Stimulated activated CD8-positive, alpha-beta memory T cell treated with anti-CD3 and anti-CD28 coated beads, Interleukin-4, amount 100 ng/mL, for 4 hours (primary cell): Measurements from ENCODE around the gene ZNF23.

Experiments used
- DNase-seq, 2 donors: peaks; one replicate each; pipeline ENCODE4 v3.0.0-alpha.2; 2020; ENCODE audit warnings: low read depth in 2 of 2, low spot score in 1 of 2

ZNF23 gene

DNA sequence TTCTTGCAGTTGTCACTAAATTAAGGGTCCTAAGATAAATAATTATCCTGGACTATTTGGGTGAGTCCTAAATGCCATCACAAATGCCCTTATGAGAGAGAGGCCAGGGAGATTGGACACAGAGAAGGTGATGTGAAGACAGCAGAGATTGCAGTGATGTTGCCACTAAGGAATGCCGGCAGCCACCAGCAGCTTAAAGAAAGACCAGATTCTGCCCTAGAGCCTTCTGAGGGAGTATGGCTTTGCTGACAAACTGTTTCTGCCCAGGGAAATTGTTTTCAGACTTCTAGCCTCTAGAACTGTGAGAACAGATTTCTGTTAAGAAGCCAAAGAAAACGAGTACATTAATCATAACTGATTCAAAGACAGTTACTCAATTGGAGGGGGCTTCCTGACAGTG lies 10.0 kb upstream of the ZNF23 start:
- no peak for DNase-seq

DNA sequence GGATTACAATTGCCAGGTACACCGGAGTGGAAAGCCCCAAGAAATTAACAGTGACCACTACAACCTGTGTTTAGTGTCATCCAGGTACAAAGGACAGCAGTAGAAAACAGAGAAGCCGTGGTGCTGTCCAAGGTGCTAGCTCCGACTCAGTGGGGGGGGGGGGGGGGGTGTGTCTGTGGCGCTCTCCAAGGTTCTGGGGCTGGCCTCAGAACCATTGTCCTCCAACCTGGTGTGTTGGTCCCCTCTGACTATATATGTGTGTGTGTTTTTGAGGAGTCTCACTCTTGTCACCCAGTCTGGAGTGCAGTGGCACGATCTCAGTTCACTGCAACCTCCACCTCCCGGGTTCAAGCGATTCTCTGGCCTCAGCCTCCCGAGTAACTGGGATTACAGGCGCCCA lies 5.8 kb upstream of the ZNF23 start:
- DNase-seq: no peak

DNA sequence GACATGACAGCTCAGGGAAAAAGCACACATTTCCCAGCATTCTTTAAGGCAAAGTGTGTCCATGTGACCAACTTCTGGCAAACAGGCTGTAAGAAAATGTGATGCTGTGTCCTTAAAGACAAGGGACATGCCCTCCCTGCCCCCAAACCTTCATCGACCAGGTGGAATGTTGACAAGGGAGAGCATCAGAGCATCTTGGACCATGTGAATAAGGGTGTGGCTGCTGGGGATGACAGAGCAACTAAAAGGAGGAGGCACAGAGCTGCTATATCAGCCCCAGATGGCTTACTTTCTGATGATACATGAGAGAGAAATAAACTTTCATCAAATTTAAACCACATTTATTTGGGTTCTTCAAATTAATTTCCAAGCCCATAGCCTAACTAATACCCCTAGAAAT lies 2.2 kb upstream of the ZNF23 start:
- DNase-seq: no peak

DNA sequence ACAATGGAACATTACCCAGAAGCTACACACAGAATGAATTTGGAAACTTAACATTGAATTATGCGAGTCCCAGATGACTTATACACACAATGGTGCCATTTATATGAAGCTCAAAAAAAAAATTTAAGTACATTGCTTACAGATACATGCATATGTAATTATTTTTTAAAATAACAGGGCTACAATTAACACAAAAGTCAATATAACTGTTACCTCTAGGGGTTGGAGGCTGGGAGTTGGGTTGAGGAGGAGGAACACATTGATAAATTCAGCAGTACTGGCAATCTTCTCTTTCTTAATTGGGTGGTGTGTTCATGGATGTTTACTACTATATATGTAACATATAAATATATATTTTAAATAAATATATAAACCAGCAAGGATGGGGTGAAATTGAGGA lies 1.1 kb downstream of the ZNF23 start:
- no peak for DNase-seq

DNA sequence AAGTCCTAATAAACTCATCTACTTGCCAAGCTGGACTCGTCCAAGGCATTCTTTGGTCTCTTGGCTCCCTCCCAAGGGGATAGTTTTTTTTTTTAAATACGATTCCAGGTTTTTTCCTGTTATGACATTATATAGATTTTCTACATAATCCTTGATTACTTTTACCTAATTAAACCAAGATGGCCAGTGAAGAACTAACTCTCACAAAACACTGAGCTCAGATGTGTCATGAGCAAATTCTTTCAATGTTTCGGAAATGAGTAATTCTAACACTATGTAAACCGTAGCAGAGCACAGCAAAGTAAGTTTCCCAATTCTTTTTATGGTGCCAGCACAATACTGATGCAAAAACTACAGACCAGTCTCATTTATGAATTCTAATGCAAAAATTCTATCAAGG lies 1.8 kb downstream of the ZNF23 start:
- DNase-seq: no peak

DNA sequence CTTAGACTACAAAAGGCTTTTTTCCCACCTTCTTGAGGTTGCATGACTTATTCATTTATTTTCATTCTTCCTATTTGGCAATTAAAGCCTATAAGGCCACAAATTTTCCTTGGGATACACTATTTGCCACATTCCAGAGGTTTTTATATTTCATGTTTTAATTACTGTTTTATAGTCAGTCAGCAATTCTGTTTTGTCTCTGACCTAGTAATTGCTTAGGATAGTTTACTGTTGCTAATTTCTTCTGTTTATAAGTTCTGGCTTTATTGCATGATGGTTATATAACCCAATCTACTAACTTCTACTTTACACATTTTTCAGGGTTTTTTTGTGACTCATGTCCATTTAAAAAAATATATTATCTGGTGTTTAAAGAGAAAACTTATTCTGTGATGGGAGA lies 2.5 kb downstream of the ZNF23 start:
- no peak for DNase-seq

DNA sequence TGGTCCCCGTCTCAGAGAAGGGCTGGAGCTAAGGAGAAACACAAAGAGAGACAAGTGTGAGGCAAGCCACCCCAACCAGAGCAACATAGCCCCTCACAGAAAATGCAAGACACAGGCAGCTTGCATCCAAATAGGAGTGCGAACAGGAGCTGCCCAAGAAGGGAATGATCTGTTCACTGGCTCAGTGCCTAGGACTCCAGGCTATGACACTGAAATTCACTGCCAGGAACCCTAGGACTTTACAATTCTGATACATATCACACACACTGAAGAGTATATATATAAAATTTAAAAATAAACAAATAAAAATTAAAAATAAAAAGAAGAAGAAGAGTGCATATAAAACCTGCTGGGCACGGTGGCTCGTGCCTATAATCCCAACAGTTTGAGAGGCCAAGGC lies 5.2 kb downstream of the ZNF23 start:
- DNase-seq: no peak

DNA sequence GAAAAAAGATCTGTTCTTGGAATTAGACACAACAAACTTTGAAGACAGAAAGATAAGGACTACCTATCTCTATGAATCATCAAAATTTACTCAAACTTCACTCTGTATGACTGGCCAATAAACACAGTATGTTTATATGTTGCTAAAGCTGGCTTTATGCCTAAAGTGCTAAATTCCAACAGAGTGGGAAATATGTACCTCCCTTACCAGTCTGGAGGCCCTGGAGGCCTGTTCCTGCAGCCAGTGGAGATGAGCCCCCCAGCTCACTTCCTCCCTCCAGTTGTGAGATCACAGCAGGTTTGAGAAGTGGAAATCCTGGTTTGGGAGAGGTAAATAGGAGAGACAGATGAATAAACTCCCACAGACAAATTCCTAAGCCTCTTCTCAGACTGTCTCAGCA lies 9.0 kb downstream of the ZNF23 start:
- DNase-seq: no peak

DNA sequence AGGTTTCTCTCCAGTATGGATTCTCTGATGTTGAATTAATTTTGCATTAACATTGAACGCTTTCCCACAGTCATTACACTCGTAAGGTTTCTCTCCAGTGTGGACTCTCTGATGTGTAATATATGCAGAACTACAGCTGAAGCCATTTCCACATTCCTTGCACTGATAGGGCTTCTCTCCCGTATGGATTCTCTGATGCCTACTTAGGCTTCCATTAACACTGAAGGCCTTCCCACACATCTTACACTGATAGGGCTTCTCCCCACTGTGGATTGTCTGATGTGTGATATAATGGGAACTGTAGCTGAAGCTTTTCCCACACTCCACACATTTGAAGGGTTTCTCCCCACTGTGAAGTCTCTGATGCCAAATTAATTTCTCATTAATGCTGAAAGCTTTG lies 13.0 kb downstream of the ZNF23 start:
- no peak for DNase-seq

DNA sequence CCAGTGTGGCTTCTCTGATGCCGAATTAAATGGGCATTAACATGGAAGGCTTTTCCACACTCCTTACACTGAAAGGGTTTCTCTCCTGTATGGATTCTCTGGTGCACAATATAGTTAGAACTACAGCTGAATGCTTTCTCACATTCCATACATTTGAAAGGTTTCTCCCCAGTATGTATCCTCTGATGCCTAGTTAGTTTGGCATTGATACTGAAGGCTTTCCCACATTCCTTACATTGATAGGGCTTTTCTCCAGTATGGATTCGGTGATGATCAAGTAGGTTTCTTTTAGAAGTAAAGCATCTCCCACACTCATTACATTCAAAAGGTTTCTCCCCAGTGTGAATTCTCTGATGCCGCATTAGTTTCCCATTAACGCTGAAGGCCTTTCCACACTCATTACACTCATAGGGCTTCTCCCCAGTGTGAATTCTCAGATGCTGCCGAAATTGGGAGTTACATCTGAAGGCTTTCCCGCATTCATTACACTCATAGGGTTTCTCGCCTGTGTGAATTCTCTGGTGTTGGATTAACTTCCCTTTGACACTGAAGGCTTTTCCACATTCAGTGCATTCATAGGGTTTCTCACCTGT lies 13.7 kb downstream of the ZNF23 start:
- no peak for DNase-seq

DNA sequence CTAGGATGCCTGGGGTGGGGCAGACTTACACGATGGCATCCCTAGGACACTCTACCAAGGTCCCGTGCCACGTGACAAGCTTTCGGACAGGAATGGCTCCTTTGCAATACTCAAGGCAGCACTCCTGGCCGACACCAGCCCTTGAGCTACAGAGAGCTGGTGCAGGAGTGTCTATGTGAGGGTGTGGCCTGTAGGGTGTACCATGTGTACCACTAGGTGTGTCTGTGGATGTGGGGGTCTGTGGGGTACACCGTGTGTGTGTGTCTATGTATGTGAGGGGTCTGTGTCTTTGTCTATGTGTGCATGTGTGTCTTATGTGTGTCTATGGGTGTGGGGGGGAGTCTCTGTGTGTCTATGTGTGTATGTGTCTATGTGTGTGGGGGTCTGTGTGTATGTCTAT lies 18.3 kb downstream of the ZNF23 start:
- no peak for DNase-seq

DNA sequence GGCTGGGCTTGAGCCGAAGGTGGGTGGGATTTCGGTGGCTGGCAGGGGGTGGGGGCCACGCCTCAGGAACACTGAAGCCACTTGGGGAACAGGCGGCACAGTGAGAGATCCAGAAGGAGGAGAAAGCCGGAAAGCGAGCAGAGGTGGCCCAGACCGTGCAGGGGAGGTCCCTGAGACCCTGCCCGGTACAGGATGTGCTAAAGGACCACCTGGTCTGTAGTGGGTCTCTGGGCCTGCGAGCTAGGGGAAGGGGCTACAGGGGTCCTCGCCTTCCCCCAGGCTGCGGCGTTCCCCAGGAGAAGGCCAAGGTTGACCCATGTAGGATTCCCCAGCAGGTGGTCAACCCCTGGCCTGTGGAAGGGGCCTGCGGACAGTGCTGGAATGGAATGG lies 20.0 kb downstream of the ZNF23 start, which contains the start of gene TLE7:
TSS of gene TLE7 (minus strand) at position 4 of the 390 bp plus-strand sequence. CDS start 8,730 bp downstream, outside the sequence.
- DNase-seq: no peak

DNA sequence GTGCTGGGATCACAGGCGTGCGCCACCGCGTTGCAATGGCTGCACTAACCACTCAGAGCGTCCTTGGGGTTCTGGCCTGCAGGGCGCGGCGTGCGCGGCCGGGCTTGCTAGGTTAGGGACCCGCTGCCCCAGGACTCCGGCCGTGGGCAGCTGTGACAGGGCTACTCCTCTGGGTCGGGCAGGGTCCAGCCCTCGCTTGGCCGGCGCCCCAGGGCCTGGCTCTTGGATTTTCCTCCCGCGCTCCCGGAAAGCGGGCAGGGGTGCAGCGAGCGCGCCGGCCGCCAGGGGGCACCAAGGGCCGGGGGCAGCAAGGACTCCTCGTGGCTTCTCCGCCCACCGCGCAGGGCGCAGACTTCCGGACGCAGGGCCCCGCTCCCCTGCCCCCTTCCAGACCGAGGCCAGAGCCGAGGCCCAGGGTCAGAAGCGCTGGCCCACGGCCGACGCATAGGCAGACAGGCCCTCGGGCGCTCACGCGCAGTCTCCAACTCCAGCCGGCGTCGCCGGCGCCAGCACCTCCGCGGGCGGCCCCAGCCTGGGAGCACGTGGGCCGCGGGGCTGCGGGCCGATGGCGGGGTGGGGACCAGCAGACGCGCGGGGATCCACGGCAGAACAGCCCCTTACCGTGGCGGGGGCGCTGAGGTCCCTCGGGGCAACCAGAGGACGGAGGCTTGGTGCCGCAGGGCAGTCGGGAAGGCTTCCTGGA lies 20.5 kb downstream of the ZNF23 start:
- DNase-seq: no peak

DNA sequence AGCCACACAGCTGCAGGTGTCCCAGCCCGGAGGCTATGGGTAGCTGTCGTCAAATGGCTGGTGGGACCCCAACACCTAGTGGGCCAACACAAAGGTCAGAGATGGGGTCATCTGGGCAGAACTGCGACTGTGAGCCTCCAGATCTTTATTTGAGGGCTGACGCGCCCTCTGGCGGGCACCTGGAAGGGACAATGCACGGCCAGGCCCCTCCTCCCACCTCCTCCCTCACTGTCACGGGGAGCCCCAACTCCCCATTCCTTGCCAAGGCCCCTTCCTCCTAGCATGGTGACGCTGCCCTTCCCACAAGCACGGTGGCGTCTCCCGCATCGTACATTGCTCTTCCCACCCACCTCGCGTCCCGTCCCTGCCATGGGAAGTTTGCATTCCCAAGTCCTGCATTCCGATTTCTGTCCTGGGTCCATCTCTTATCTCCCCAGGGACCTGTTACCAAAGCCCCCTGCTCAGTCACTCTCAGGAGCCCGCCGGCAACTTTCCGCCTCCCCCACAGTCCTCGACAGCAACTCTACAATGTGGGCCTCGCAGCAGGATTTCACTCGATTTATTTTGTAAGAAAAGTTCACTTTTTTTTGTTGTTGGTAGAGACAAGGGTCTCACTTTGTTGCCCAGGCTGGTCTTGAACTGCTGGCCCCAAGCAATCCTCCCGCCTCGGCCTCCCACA lies 21.2 kb downstream of the ZNF23 start:
- DNase-seq: no peak

DNA sequence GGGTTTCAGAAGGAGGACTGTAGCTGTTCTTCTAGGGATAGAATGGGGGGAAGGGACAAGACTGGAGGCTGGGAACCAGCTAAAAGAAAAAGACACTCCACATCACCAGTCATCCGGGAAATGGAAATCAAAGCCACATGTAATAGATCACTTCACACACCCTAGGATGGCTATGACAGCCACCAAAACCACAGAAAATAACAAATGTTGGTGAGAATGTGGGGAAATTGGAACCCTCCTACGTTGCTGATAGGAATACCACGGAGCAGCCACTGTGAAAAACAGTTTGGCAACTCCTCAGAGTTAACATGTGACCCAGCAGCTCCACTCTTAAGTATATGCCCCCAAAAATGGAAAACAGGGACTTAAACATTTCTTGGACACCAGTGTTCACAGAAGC lies 22.5 kb downstream of the ZNF23 start:
- DNase-seq: no peak

DNA sequence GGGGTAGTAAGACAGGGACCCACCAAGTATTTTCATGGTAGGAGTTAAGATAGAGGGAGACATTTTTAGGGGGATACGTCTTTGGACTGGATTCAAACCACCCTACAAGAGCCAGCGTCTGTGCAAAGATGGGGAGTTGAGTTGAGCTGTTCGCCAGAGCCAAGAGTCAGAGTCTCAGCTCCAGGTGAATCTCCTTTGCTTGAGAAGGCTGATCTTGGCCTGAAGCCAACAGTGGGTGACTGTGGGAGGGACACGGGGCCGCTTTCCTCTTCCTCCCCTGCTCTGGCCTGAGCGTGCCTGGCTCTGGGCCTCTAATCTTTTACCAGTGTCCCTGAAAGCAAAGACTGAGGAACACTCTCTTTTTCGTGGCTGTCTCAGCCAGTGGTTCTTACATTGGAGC lies 25.6 kb downstream of the ZNF23 start:
- DNase-seq: no peak

DNA sequence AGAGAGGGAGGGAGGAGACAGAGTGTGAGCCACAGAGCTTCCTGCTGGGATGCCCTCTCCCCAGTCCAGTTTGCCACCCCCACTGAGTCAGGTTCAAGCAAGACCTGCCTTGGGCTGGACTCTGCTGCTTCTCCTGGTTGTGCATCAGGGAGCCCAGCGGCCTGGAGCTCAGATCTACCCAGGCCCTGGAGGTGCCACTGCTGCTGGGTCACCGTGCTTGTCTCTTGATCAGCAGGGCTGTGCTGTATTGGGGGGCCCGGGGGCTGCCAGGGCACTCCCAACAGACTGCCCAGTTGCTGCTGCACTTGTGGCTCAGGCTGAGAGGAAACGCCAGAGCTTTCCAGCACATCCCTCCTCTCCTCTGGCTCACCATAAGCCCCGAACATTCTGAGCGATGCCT lies 29.1 kb downstream of the ZNF23 start:
- DNase-seq: no peak

DNA sequence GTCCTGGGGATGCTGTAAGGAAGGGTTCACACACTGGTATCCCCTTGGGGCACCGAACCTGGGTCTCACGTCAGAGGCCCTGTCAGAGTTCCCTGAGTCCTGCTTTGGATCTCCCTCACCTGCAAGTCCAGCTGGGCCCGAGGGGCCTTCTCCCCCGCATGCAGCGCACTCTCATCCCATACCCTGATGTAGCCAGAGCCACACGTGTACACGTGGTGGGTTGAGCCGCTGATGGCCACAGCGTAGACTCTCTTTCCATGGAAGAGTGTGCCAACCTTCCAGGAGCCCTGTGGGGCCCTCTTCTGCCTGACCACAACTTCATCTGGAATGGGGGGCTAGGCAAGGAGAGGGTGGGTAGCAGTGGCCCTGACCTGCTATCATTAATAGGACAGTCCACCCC lies 30.1 kb downstream of the ZNF23 start:
- DNase-seq: no peak

DNA sequence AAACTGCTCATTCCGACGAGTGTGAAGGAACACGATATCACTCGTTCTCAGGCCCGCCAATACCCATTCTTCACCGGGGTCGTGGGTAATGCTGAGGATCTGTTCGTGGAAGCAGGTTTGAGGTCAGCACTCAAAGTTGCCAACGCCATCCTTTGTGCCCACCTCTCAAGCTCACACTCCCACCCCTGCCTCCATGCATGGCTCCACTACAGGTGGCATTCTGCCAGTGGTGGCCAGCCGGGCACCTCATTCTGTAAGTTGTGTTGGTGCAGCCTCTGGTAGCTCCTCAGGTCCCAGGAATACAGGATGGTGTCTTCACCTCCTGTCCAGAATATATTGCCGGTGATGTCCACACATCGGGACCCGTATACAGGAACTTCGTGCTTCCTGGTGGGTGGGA lies 30.9 kb downstream of the ZNF23 start:
- no peak for DNase-seq

DNA sequence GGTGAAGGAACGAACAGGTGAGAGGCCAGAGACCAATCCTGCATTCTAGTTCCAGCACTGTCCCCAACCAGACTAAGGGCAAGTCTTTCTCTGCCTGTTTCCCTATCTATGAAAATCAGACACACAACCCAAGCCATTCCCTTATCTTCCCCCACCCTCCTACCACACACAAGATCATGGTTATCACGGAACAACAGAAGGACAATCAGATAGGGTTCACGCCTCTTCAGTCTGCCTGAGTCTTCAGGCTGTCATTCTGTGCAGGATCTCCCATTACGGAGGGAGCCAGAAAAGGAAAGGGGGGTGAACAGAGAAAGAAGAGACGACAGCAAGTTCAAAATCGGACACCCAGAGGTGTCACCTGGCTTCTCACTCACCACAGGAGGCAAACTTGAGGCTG lies 31.3 kb downstream of the ZNF23 start:
- no peak for DNase-seq

DNA sequence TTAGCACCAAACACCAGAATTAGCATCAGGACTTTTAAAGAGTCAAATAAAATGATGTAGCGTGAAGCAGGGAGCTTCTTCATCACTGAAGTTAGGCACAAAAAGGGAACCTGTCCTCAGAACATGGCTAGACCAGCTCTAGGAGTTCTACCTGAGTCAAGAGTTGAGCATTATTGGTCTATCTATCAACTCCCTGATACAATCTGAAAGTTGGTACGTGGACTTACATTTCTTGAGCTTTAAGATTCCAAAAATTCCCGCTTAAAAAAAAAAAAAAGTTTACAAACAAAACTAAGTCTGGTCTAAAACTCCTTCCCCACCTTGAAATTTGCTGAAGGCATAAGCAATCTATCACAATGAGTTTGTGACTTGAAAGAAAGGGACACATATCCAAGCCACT lies 32.5 kb downstream of the ZNF23 start:
- no peak for DNase-seq

DNA sequence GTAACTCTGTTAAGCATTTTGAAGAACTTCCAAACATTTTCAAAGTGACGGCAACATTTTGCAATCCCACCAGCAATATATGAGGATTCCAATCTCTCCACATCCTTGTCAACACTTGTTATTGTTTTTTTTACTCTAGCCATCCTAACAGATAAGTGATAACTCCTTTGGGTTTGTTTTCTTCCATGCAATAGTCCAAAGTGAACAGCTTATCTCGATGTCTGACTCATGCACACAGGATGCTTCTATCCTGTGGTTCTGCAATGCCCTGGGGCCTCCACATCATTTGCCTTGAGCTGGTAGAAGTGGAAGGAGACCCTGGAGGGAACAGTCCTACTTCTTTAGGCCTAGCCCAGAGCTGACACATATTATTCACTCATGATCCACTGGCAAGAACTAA lies 33.2 kb downstream of the ZNF23 start:
- no peak for DNase-seq

DNA sequence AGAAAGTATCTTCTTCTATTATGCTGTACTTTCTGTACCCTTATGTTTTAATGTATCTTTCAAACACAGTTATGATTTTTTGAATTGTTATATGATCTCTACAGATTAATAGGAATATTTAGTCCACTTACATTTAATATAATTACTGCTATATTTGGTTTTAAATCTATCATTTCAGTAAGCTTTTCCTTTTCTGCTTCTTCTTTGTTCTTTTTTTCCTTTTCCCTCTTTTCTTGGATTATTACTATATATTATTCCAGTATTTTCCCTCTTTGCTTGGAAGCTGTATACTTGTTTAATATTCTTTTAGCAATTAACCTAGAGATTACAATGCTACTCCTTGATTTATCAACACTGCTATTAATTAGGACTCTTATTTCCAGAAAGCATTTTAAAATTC lies 33.7 kb downstream of the ZNF23 start:
- no peak for DNase-seq
